ENCODE measurements around the gene CHKA.

Gene CHKA

GRCh38 chr11:68030318-68031143 lies 90.7 kb downstream of the CHKA start, which contains the start of gene NDUFS8:
NDUFS8 (plus strand) TSS chr11:68030681; CDS start chr11:68032152, 1,471 bp downstream.
- peak; percentile 100 for FAIRE-seq

GRCh38 chr11:68028802-68029545 lies 92.2 kb downstream of the CHKA start:
- FAIRE-seq = no peak

- FAIRE-seq = no peak
Measured at GRCh38 chr11:68027667-68028066, 93.5 kb downstream of the CHKA start.

- no peak for FAIRE-seq
Measured at GRCh38 chr11:68026391-68027105, 94.6 kb downstream of the CHKA start.

DNA sequence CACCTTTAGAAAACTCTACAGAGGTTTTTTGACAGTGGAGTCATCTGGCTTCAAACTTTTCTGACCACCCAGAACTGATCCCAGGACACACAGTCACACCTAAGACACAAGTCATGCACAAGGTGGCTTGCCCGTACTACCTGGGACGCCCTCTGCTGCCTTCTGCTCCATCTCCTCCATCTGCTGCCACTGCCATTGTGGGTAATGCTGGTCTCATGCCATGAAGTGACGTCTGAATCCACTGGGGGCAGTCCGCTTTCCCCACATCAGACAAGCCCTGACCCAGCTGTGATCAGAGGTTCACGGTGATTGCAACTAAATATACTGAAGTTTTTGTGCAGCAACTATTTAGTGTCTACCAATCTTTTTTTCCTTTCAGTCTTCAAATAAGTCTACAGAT lies 96.1 kb downstream of the CHKA start:
- FAIRE-seq = no peak

GRCh38 chr11:68024508-68024907 lies 96.7 kb downstream of the CHKA start:
- FAIRE-seq = no peak

GRCh38 chr11:68022531-68022930 lies 98.7 kb downstream of the CHKA start:
- FAIRE-seq = no peak

GRCh38 chr11:68021167-68021787 lies 99.9 kb downstream of the CHKA start:
- no peak for FAIRE-seq

DNA sequence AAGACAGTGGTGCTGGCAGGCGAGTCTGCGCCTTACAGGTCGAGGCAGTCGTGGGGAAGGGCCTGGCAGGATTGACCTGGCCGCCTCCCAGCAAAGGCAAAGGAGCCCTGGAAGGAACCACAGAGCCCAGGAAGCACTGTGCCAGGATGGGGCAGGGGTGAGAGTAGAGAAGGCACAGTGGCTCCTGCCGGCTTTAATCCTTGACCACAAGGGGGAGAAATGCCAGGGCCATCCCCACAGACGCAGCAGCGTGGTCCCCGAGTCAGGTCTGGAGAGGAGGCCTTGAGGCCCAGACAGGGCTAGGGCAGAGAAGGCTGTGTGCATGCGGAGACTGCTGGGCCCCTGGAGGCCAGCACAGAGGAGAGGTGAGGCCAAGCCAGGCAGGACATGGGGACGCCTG lies 100.6 kb downstream of the CHKA start:
- no peak for FAIRE-seq

- no peak for FAIRE-seq
Measured at GRCh38 chr11:68019486-68019885, 101.7 kb downstream of the CHKA start.

- FAIRE-seq = no peak
Measured at GRCh38 chr11:68018730-68019190, 102.4 kb downstream of the CHKA start.

- no peak for FAIRE-seq
Measured at GRCh38 chr11:68017980-68018729, 103.0 kb downstream of the CHKA start.

DNA sequence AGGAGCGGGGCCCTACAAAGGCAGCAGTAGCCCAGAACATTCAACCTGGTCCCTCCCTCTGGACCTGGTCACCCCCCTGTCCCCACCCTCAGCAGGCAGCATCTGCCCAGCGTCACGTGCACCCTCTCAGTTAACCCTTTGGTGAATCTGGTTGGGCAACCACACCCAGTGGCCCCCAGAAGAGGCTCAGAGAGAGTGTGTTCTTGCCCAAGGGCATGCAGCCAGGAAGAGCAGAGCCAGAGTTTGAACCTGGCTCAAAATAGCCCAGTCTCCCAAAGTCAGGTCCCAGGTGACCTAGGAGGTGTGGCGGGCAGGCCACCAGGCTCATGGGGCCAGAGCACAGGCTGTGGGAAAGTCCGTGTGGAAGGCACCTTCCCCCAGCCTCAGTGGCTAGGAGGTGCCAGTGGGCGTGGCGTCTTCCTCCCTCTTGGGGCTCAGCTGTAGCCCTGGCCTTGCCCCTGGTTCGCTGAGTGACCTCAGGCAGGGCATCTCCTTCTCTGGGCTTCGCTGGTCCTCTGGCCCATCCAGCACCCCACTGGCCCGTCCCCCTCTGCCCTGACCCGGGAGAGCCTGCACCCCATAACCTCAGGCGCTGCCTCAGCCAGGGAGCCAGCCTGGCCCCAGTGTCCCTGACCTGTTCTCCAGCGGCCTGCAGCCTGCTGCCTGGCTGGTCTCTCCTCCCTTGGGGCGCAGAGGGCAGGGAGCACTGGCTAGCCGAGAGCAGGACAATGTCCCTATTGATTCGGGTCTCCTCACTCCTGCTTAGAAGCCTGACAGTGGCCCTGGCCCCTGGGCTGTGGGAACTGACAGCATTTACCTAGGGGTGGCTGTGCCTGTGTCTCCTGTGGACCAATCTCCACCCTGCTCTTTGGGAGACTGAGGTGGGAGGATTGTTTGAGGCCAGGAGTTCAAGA lies 104.0 kb downstream of the CHKA start:
- no peak for FAIRE-seq

DNA sequence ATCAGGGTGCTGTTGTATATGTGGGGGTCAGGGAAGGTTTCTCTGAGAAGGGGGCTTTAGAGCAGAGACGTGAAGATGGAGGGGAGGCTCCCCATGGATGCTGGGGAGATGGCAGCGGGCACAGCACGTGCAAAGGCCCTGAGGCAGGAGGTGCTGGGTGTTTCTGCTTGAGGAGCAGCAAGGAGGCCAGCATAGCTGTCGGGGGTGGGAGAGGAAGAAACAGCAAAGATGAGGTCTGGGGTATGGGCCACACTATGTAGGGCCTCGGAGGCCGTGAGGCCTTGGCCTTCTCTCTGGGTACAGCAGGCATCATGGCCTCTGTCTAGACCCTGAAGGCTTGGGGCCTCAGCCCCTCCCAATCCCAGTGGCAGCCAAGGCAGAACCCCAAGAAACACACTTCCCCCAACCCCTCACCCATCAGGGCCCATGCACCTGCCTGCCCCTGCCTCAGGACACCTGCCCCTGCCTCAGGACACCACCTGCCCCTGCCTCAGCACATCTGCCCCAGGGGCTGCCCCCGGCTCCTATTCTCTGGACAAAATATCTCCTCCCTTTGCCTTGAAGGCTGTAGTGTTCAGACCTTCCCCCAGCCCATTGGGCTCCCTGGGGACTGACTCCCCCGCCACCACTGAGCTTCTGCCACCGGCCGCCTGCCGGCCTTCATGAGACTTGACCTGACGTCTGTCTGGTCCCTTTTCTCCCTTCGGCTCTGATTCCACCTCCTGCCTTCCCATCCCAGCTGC lies 104.9 kb downstream of the CHKA start:
- FAIRE-seq = no peak

DNA sequence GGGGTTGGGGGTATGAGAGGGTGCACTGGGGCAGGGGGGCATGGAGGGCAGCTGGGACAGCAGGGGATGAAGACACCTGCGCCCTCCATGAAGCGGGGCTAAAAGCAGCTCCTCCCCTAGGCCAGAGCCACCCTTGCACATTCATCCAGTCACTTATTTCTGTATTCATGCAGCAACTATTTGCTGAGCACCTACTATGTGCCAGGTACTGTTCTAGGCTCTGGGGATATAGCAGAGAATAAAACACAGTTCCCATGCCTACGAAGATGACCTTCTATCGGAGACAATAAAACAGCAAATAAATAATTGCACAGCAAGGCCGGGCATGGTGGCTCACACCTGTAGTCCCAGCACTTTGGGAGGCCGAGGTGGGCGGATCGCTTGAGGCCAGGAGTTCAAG lies 105.7 kb downstream of the CHKA start:
- FAIRE-seq = no peak

DNA sequence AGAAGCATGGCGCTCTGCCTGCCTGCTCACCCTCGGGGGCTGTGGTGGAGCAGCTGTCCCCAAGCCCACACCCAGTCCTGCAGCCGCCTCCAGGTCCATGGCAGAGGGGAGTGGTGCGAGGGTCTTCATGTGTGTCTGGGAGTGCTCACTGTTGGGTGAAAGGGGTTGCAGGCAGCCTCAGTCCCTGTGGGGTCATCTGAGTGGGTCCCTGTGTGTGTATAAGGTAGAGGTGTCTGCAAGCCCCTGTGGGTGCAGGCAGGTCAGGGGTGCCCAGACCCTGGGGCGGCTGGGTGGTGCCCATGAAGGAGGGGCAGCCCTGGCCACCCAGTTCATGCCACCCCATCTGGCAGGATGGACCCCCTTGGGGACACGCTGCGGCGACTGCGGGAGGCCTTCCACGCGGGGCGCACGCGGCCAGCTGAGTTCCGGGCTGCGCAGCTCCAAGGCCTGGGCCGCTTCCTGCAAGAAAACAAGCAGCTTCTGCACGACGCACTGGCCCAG lies 106.2 kb downstream of the CHKA start:
- no peak for FAIRE-seq

- FAIRE-seq = no peak
Measured at GRCh38 chr11:68014157-68014946, 106.8 kb downstream of the CHKA start.

DNA sequence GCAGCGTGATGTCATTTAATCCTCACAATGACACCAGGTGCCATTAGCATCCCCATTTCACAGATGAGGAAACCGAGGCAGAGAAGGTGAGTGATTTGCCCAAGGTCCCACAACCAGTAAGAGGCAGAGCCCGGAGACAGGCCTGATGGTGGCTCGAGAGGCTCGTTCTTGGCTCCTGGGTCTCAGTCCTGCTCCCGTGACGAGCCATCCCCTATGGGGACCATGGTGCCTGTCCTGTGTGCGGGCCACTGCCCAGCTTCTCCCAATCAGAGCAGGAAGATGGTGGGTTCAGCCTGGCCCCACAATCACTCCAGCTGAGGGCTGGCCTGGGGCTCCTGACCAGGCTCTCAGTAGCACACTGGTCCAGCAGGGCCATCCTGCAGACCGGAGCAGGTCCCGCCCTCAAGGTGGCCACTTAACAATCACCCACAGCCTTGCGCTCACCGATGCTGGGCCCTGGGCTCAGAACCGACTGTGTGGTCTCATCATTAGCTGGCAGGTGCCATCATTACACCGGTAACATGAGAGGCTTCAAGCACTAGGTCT lies 107.5 kb downstream of the CHKA start:
- FAIRE-seq = no peak
